HT-29 (cell line): ENCODE measurements around the gene ARID1B. TPM values are rescaled to one million over a fixed set of nuclear protein-coding genes. Genes with fewer than 3 reads are reported as not detected.

Experiments
- DNase-seq: peaks from one replicate; pipeline ENCODE4 v3.0.0-alpha.2; 2015; ENCODE audit warnings: low spot score
- total RNA-seq: library from RNA; depleted of rRNA; stranded (reverse); fragments of >200 nt; shearing (Covaris generic); gene quantifications from 2 replicates; pipeline ENCODE4 v1.2.3, GENCODE V29; 2014

The ARID1B gene
- total RNA-seq, 1 experiment from 2014 or later, result 34.6 TPM

GRCh38 chr6:156773935-156774852 lies 3.0 kb upstream of the ARID1B start:
- DNase-seq, result no peak

- DNase-seq, result no peak
Observed at GRCh38 chr6:156774863-156775405, 2.2 kb upstream of the ARID1B start.

- no peak for DNase-seq
Observed at GRCh38 chr6:156775717-156776116, 1.5 kb upstream of the ARID1B start.

GRCh38 chr6:156776470-156776839 lies 723 bp upstream of the ARID1B start:
- no peak for DNase-seq

GRCh38 chr6:156777577-156778453 lies 637 bp downstream of the ARID1B start:
- peak; percentile 47 for DNase-seq

GRCh38 chr6:156778454-156779205 lies 1.5 kb downstream of the ARID1B start:
- DNase-seq, result peak; percentile 26

DNA sequence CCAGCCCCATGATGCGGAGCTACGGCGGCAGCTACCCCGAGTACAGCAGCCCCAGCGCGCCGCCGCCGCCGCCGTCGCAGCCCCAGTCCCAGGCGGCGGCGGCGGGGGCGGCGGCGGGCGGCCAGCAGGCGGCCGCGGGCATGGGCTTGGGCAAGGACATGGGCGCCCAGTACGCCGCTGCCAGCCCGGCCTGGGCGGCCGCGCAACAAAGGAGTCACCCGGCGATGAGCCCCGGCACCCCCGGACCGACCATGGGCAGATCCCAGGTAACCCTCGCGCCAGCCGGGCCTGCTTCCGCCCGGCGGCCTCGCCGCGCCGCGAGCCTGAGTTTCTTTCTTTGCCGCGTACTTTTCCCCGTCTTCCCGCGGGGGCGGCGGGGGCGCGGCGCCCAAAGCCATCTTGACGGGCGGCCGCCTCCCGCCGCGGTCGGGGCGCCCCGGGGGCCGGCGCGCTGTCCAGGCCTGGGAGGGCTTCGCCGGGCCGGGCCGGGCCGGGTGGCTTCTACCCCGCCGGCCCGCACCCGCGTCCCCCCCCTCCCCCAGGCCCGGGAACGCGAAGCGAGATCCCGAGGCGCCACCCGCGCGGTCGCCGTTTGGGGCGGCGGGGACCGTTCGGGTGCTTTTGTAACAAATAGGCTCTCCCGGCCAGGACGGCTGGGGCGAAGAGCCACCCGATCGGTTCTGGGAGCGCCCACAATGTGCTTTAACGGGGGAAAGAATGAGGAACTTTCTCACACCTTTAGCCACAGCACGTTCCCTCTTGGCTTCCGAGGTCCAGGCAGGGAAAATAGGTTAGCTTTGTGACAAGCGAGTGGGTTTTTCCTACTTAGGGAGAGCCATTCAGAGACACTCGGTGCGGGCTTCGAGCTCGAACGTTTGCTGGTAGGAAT lies 2.3 kb downstream of the ARID1B start:
- DNase-seq, result peak; percentile 63

- DNase-seq, result peak; percentile 84
Observed at GRCh38 chr6:156780102-156780641, 3.0 kb downstream of the ARID1B start.

- DNase-seq, result peak; percentile 22
Observed at GRCh38 chr6:156780962-156781853, 4.0 kb downstream of the ARID1B start.

DNA sequence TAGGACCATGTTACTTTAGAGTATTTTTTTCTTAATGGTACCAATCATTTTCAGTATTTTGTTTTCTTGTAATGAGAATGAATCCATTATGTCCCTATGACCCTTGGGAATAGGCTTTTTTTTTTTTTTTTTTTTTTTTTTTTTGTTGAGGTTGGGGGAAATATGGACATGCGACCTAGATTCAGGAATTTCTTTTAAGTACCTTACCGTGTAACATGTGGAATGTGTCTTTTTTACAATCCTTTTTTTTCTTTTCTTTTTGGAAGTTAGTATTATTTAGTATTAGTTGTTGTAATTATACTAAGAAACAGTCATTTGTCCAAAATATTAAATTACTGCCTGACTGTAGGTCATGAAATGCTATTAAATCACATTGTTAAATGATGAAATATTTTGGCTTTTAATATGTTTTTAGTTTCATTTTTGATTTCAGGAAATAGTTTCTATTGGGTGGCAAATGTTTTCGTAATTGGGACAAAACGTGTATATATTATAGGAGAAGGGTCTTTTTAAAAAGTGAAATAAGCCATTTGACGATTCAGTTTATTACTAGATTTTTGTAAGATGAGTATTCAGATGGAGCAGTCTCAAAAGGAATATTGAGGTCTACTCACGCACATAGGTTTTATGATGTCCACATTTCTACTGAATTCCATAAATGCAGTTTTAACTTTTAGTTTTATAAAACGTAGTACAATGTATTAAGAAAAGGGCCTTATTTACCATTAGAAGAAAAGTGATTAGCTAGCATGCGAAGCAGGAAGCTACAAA lies 4.9 kb downstream of the ARID1B start:
- DNase-seq, result peak; percentile 32

GRCh38 chr6:156782691-156783320 lies 5.6 kb downstream of the ARID1B start:
- no peak for DNase-seq

DNA sequence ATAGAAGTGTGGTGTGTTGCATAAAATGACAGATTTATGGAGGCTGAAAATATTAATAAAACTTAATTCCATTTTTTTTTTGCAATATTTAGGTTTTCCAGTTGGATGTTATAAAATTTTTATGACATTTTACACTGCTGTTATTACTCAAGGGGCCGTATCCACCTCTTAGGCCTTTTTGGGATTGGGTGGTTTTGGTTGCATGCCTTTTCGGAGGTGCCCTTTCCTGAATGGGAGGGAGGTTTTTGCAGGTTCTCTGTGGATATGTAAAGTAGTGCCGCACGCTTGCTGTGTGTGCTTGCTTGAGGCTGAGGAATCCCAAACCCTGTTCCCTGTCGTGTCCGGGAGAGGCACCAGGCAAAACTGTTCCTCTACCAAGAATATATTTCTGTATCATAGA lies 6.8 kb downstream of the ARID1B start:
- no peak for DNase-seq

DNA sequence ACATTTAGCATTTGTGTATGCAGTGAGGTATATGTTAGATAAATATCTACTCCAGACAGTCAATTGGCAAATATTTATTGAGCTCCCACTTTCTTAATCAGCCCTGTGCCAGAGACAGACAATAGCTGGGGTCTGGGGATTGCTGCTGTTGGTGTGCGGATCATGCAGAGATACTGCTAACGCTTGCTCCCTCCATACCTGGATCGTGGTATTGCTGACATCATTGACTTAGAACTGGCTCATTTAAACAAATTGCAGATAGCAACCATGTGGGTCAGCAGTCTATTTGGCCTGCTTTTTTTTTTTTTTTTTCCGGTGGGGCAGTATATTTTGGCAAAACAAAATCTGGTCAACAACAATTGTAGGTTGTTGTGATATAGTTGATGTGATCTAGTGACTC lies 9.5 kb downstream of the ARID1B start:
- DNase-seq, result no peak

DNA sequence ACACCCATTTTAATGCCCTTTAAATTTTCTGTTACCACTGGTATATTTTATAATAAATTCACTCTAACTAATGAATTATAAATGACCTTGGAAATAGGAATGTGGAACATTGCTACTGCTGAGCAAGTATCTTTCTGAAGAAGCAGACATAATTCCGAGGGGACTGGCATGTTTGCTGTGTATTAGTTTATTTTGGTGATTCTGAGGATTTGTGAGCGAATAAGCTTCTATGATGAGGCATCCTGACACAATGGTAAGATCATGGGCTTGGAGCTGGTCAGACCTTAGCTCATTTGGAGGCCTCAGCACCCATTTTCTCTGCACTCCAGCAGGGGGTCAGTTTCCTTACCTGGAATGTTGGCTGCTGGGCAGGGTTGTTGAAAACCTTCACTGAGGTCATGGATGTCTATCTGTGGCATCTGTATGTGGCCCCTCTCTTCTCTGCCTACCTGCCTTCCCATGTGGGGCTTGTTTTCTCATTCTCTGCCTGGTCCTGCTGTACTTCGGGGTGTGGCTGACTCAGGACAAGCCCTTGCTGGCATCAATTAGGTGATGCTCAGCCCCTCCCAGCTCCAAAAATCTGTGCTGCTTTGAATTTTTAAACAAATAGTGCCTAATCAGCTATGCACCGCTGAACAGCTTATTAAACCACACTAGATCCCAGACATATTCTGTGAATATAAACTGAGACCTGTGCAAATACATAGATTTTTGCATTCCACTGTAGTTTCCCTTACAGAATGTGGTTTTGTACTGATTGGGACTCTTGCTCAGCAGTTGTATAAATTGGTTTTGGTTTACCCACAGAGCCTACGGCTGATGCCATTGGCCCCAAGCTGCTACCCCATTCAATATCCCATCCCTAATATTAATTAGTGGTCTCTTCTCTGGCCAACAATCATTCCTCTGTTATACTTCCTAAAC lies 10.7 kb downstream of the ARID1B start:
- no peak for DNase-seq

DNA sequence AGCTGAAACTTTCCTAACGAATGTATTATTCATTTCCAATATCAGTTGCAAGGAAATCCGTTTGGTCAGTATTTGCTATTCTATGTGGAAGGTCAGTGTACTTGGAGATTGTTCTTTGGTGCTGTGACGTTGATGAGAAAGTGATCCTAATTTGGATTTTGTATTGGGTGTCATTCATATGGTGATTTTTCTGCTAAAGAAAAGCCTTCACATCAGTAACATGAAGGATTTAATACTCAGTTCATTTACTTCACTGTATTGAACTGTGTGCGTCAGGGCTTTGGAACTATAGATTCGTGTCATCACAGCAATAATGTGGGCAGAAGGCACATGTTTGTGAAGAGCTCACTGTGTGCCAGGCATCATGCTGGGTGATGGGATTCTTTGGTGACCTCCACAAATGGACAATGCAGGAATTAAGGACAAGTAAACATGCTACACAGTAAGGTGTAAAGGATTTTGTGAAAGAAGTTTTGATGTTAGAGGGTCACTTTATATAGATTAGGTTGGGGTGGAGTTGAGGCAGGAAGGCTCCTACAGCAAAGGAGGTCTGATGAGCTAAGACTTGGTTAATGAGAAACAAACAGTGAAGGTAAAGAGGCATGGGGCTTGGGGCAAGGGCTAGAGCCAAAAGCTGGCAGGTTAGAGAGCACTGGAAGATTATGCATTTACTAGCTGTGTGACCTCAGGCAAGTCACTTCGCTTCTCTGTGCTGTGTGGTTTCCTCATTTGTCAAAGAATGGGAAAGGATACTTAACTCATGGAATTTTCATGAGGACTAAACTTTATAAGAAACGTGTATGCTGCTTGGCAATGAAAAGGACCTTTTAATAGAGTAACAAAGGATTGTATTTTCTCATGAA lies 12.1 kb downstream of the ARID1B start:
- DNase-seq, result no peak
